IPS-NIHi11 (cell line): ENCODE results near the gene CCDC88C.
"Not testable (repeated sequence)": the region's sequence is repeated elsewhere in the genome, so short reads cannot be mapped to it uniquely, and the experiment has no call there.

Experiments used
- DNase-seq: peaks from one replicate; pipeline ENCODE4 v3.0.0; 2012; ENCODE audit warnings: mixed read lengths, low spot score

CCDC88C gene

GRCh38 chr14:91284791-91285548 is 132.7 kb downstream of the CCDC88C start:
- no peak for DNase-seq

GRCh38 chr14:91284146-91284790 is 133.4 kb downstream of the CCDC88C start:
- no peak for DNase-seq

GRCh38 chr14:91283666-91284065 is 134.0 kb downstream of the CCDC88C start:
- DNase-seq, result no peak

- no peak for DNase-seq
Measured at GRCh38 chr14:91282954-91283645, 134.5 kb downstream of the CCDC88C start.

GRCh38 chr14:91281346-91281745 is 136.3 kb downstream of the CCDC88C start:
- DNase-seq, result no peak

- no peak for DNase-seq
Measured at GRCh38 chr14:91280129-91280528, 137.5 kb downstream of the CCDC88C start.

- DNase-seq, result no peak
Measured at GRCh38 chr14:91279354-91279753, 138.3 kb downstream of the CCDC88C start.

GRCh38 chr14:91278383-91278715 is 139.3 kb downstream of the CCDC88C start:
- DNase-seq, result no peak

GRCh38 chr14:91277546-91278382 is 139.9 kb downstream of the CCDC88C start:
- no peak for DNase-seq

GRCh38 chr14:91274796-91275195 is 142.8 kb downstream of the CCDC88C start:
- no peak for DNase-seq

- no peak for DNase-seq
Measured at GRCh38 chr14:91273885-91274273, 143.7 kb downstream of the CCDC88C start.

- no peak for DNase-seq
Measured at GRCh38 chr14:91273273-91273884, 144.2 kb downstream of the CCDC88C start.

- DNase-seq, result no peak
Measured at GRCh38 chr14:91272341-91273272, 145.0 kb downstream of the CCDC88C start.

GRCh38 chr14:91271639-91272038 is 146.0 kb downstream of the CCDC88C start:
- DNase-seq, result no peak

- peak; percentile 53 for DNase-seq
Measured at GRCh38 chr14:91270619-91271018, 147.0 kb downstream of the CCDC88C start.

- DNase-seq, result no peak
Measured at GRCh38 chr14:91270188-91270587, 147.4 kb downstream of the CCDC88C start.

- DNase-seq, result no peak
Measured at GRCh38 chr14:91269076-91269991, 148.3 kb downstream of the CCDC88C start.

GRCh38 chr14:91267965-91268437 is 149.6 kb downstream of the CCDC88C start:
- no peak for DNase-seq

GRCh38 chr14:91266276-91266675 is 151.3 kb downstream of the CCDC88C start:
- not testable (repeated sequence) for DNase-seq
